OCI-LY7 (cell line): ENCODE results near the gene PEX14. TPM values are rescaled to one million over a fixed set of nuclear protein-coding genes. Genes with fewer than 3 reads are reported as not detected.

Source experiments
- BruUV-seq: library from RNA; stranded (reverse); fragments of 400-500 nt; replicated peaks from 2 replicates; lab custom pipeline; 2021; lab: Mats Ljungman, UMichigan
- CTCF ChIA-PET: fragments of 300-600 bp; sonication (Branson Sonifier 250); formaldehyde crosslinking; loops from one replicate; lab custom pipeline; 2022; ENCODE audit warnings: antibody characterized with exemption; ENCODE audit not compliant: unreplicated experiment; lab: Charles Lee
- POLR2A ChIA-PET: fragments of 300-600 bp; sonication (Branson Sonifier 250); formaldehyde crosslinking; loops from one replicate; lab custom pipeline; 2022; ENCODE audit warnings: antibody characterized with exemption; lab: Charles Lee
- DNase-seq: peaks from one replicate; pipeline ENCODE4 v3.0.0-alpha.2; 2015; ENCODE audit warnings: low spot score
- H2AFZ ChIP-seq: fragments of 200-600 bp; sonication (generic), shearing (Covaris generic); 2 replicates; pipeline ENCODE4 v1.6.1; 2014; ENCODE audit warnings: mild to moderate bottlenecking, antibody characterized with exemption, low read length, moderate library complexity
- H3K27ac ChIP-seq: fragments of 200-600 bp; sonication (generic); 2 replicates; pipeline ENCODE4 v1.5.1; 2014; ENCODE audit warnings: mixed run types, low read depth, mild to moderate bottlenecking, moderate library complexity, low read length, inconsistent platforms; ENCODE audit not compliant: poor library complexity, severe bottlenecking
- H3K36me3 ChIP-seq: fragments of 200-600 bp; sonication (generic); 2 replicates; pipeline ENCODE4 v1.6.1; 2014; ENCODE audit warnings: mild to moderate bottlenecking, antibody characterized with exemption, low read length, moderate library complexity, mixed read lengths; ENCODE audit not compliant: insufficient read depth
- H3K4me1 ChIP-seq: fragments of 200-600 bp; sonication (generic); 2 replicates; pipeline ENCODE4 v1.5.1; 2014; ENCODE audit warnings: mild to moderate bottlenecking, low read length; ENCODE audit not compliant: insufficient read depth, poor library complexity, severe bottlenecking
- H3K4me2 ChIP-seq: fragments of 200-600 bp; sonication (generic); 2 replicates; pipeline ENCODE4 v1.6.1; 2014; ENCODE audit warnings: mild to moderate bottlenecking, low read length
- H3K4me3 ChIP-seq: fragments of 200-600 bp; sonication (generic); 2 replicates; pipeline ENCODE4 v1.5.1; 2014; ENCODE audit warnings: mild to moderate bottlenecking, low read depth, low read length; ENCODE audit not compliant: poor library complexity, severe bottlenecking
- H3K79me2 ChIP-seq: fragments of 200-600 bp; sonication (generic); 2 replicates; pipeline ENCODE4 v1.6.1; 2016; ENCODE audit warnings: low read depth, mild to moderate bottlenecking, low read length, moderate library complexity, mixed read lengths; ENCODE audit not compliant: insufficient read depth
- H3K9me2 ChIP-seq: fragments of 200-600 bp; sonication (generic); 2 replicates; pipeline ENCODE4 v1.6.1; 2016; ENCODE audit warnings: mild to moderate bottlenecking, low read length, mixed read lengths; ENCODE audit not compliant: insufficient read depth
- H3K9me3 ChIP-seq: fragments of 200-600 bp; sonication (generic); 2 replicates; pipeline ENCODE4 v1.6.1; 2014; ENCODE audit warnings: mild to moderate bottlenecking, mixed run types, low read length, mixed read lengths
- H4K20me1 ChIP-seq: fragments of 200-600 bp; sonication (generic); 2 replicates; pipeline ENCODE4 v1.6.1; 2014; ENCODE audit warnings: mild to moderate bottlenecking, antibody characterized with exemption, low read length, moderate library complexity, mixed read lengths; ENCODE audit not compliant: insufficient read depth
- CTCF ChIP-seq: fragments of 200-600 bp; sonication (generic); conservative IDR thresholded peaks from 2 replicates; pipeline ENCODE4 v1.5.1; 2014; ENCODE audit warnings: mild to moderate bottlenecking, antibody characterized with exemption, low read length, moderate library complexity, mixed read lengths
- EZH2phosphoT487 ChIP-seq: fragments of 200-600 bp; sonication (generic); IDR thresholded peaks from 2 replicates; pipeline ENCODE4 v1.6.1; 2018; ENCODE audit warnings: low read depth, borderline replicate concordance, mild to moderate bottlenecking, mixed run types, antibody characterized with exemption, low read length, moderate library complexity, mixed read lengths
- intact Hi-C: fragments of 100-400 bp; cut with micrococcal nuclease; formaldehyde crosslinking; loops from one replicate; pipeline ENCODE4 v1.10.0; 2022; ENCODE audit not compliant: unreplicated experiment
- total RNA-seq, 2 experiments: library from RNA; depleted of rRNA in 1 of 2; stranded (reverse); fragments of >200 nt in 1 of 2; shearing (Covaris generic) in 1 of 2; gene quantifications; 2 replicates each; pipeline ENCODE4 v1.2.3, GENCODE V29; 2014 to 2022

PEX14 gene
- total RNA-seq, 2 experiments from 2014 or later = 14.6 to 24.3 TPM

- no peaks in the 10 kb centered on the region for H3K9me2 ChIP-seq
- no peak for DNase-seq
- no peak overlapping the region for H3K4me3 ChIP-seq
- H3K27ac ChIP-seq = no peak overlapping the region
- BruUV-seq = no TSS peak
- ChIA-PET POLR2A (interaction anchor here (1.1 kb wide), 1 partner anchor 38 kb away, joined by 4 read pairs; the partner anchor contains the start of gene DFFA), CTCF (no interaction called here)
- H3K79me2 ChIP-seq = no peaks in the 10 kb centered on the region; the same call in 1 of the 2 replicates
- peaks cover 30% of the 10 kb centered on the region for H3K4me1 ChIP-seq
- H3K36me3 ChIP-seq = no peaks in the 10 kb centered on the region; the same call in 1 of the 2 replicates
- no peak overlapping the region for H3K4me2 ChIP-seq
- H2AFZ ChIP-seq = no peak overlapping the region
- H3K9me3 ChIP-seq = no peaks in the 10 kb centered on the region
- intact Hi-C loops = no loop called here
- no peaks in the 10 kb centered on the region for H4K20me1 ChIP-seq
- no peak for TF ChIP-seq CTCF
- no peak for TF ChIP-seq EZH2phosphoT487
Measured at GRCh38 chr1:10434590-10434989, 40.2 kb upstream of the PEX14 start.

GRCh38 chr1:10437052-10437451 lies 37.7 kb upstream of the PEX14 start:
- Histone ChIP-seq H2AFZ (no peak overlapping the region), H3K79me2 (no peaks in the 10 kb centered on the region), H3K9me3 (no peaks in the 10 kb centered on the region), H4K20me1 (no peaks in the 10 kb centered on the region), H3K4me2 (no peak overlapping the region), H3K27ac (no peak overlapping the region), H3K4me1 (peaks cover 15% of the 10 kb centered on the region), H3K4me3 (no peak overlapping the region), H3K9me2 (no peaks in the 10 kb centered on the region), H3K36me3 (peaks cover 5% of the 10 kb centered on the region; the same call in 1 of the 2 replicates)
- ChIA-PET CTCF (no interaction called here), POLR2A (interaction anchor here (0.7 kb wide), 1 partner anchor 431 kb away, joined by 3 read pairs; no protein-coding TSS in a partner anchor)
- TF ChIP-seq CTCF (no peak), EZH2phosphoT487 (no peak)
- no TSS peak for BruUV-seq
- DNase-seq = no peak
- intact Hi-C loops = no loop called here

GRCh38 chr1:10438677-10439163 lies 36.0 kb upstream of the PEX14 start:
- DNase-seq = no peak
- BruUV-seq = no TSS peak
- no peak overlapping the region for H3K4me2 ChIP-seq

More at GRCh38 chr1:10438677-10439163, 36.0 kb upstream of the PEX14 start:
- CTCF ChIA-PET = no interaction called here
- Histone ChIP-seq H3K27ac (no peak overlapping the region), H3K36me3 (peaks cover 5% of the 10 kb centered on the region; the same call in 1 of the 2 replicates), H3K4me1 (no peaks in the 10 kb centered on the region), H3K79me2 (no peaks in the 10 kb centered on the region), H2AFZ (no peak overlapping the region), H4K20me1 (no peaks in the 10 kb centered on the region), H3K9me2 (no peaks in the 10 kb centered on the region), H3K9me3 (no peaks in the 10 kb centered on the region), H3K4me3 (no peak overlapping the region)
- TF ChIP-seq EZH2phosphoT487 (no peak), CTCF (no peak)
- intact Hi-C loops = no loop called here
- POLR2A ChIA-PET = no interaction called here
